Activated T-cell treated with anti-CD3 and anti-CD28 coated beads for 24 hours (primary cell): Measurements from ENCODE around the gene SRPK3.

ENCODE experiments used
- DNase-seq: peaks from one replicate; pipeline ENCODE4 v3.0.0-alpha.2; 2020; ENCODE audit warnings: low read depth

The SRPK3 gene

GRCh38 chrX:153831429-153832150 is 50.7 kb downstream of the SRPK3 start:
- no peak for DNase-seq

- DNase-seq = no peak
Measured at GRCh38 chrX:153832728-153833127, 51.9 kb downstream of the SRPK3 start.
